Stimulated activated CD8-positive, alpha-beta memory T cell treated with anti-CD3 and anti-CD28 coated beads, Interleukin-2, amount 100 ng/mL, for 1 hour (primary cell): ENCODE data around the gene TMEM203.

Source experiments
- DNase-seq, 2 donors: peaks; one replicate each; pipeline ENCODE4 v3.0.0-alpha.2; 2020; ENCODE audit warnings: low read depth in 2 of 2

Gene TMEM203

GRCh38 chr9:137167277-137167746 lies 38.1 kb downstream of the TMEM203 start:
- DNase-seq = no peak

- DNase-seq = no peak
These were observed 38.8 kb downstream of the TMEM203 start for GRCh38 chr9:137166380-137167229.

- no peak for DNase-seq
These were observed 40.1 kb downstream of the TMEM203 start for GRCh38 chr9:137165250-137165836.

GRCh38 chr9:137164370-137165249 lies 40.8 kb downstream of the TMEM203 start:
- DNase-seq = no peak

- DNase-seq = no peak
These were observed 41.6 kb downstream of the TMEM203 start for GRCh38 chr9:137163805-137164204.

- no peak for DNase-seq
These were observed 42.1 kb downstream of the TMEM203 start for GRCh38 chr9:137163365-137163715.

GRCh38 chr9:137162505-137163364 lies 42.7 kb downstream of the TMEM203 start:
- DNase-seq = no peak

- no peak for DNase-seq
These were observed 43.6 kb downstream of the TMEM203 start for GRCh38 chr9:137161558-137162486.

- DNase-seq = no peak
These were observed 44.5 kb downstream of the TMEM203 start for GRCh38 chr9:137160716-137161557.

- DNase-seq = no peak
These were observed 45.4 kb downstream of the TMEM203 start for GRCh38 chr9:137160054-137160425.

- DNase-seq = no peak
These were observed 46.1 kb downstream of the TMEM203 start for GRCh38 chr9:137159105-137160053.

GRCh38 chr9:137158625-137159024 lies 46.8 kb downstream of the TMEM203 start:
- DNase-seq = no peak

GRCh38 chr9:137157618-137158415 lies 47.6 kb downstream of the TMEM203 start:
- DNase-seq = no peak

- DNase-seq = peak; percentile 14 to 37
These were observed 48.7 kb downstream of the TMEM203 start for GRCh38 chr9:137156567-137157375.
